ENCODE results near the gene EN1.

The EN1 gene

DNA sequence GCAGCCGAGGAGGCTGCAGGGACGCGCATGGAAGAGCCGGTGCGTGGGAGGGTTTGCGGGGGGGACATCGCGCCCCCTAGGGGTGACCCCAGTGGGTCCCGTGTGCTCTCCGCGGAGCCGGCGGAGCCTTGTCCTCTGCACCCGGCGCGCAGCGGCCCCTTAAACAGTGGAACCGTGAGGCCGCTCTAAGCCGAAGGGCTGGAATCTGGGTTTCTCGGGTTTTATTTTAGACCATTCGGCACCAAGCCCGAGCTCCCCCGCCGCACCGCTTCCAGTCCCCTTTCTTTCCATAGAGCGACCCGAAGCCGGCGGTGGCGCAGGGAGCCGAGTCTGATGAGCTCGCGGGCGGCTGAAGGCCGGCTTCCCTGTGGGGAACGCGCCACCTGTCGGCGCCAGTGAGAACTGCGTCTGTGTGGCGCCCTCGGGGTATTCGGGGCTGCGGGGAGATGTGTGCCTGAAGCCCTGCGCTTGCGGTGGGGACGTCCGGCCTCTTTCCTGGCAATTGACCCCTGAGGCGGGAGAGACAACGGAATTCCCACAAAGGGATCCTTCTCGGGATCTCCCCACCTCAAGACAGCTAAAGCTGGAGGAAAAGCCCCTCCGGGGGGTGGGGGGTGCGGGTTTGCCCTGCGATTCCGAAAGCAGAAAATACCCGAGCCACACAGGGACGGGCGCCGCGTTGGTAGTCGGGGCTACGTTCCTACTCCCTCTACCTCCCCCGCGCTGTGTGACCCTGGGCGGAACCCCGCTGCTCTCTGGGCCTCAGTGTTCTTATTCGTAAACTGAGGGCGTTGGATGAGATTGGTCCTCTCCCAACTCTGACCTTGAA lies 8.2 kb upstream of the EN1 start:
- peak; percentile 84 for DNase-seq

DNA sequence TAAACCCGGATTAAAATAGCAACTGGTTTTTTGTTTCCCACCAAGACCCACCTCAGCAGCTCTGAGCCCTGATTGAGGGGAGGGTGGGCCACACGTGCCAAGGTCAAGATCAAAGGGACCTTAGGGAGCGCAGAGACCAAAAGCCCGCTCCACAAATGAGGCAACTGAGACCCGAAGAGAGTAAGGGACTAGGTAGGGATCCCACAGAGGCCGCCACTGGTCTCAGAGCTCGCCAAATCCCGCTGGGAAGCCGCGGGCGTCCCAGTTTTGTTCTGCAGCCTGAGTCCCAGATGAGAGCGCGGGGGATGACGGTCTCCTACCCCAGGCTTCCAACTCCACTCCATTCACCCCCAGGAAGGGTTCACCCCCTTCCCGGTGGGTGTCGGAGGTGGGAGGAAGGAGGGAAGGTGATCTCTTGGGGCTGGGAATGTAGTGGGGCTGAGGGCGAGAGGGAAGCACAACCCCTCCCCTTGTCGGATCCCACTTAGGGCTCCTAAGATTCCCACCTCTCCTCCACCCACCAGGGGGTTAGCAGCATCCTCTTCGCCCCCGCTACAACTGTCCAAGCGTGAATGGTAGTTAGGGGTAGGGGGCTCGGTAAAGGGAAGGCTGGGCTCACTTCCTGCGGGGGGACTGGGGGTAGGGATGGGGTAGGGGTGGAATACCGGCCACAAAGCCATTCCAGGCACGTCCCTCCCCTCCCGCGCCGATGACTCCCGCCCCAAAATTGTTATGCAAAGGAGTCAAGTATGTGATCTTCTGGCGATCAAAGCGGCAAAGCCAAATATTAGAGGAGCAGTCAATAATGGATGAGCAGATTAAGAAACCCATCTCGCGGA lies 7.3 kb upstream of the EN1 start:
- no peak for DNase-seq

DNA sequence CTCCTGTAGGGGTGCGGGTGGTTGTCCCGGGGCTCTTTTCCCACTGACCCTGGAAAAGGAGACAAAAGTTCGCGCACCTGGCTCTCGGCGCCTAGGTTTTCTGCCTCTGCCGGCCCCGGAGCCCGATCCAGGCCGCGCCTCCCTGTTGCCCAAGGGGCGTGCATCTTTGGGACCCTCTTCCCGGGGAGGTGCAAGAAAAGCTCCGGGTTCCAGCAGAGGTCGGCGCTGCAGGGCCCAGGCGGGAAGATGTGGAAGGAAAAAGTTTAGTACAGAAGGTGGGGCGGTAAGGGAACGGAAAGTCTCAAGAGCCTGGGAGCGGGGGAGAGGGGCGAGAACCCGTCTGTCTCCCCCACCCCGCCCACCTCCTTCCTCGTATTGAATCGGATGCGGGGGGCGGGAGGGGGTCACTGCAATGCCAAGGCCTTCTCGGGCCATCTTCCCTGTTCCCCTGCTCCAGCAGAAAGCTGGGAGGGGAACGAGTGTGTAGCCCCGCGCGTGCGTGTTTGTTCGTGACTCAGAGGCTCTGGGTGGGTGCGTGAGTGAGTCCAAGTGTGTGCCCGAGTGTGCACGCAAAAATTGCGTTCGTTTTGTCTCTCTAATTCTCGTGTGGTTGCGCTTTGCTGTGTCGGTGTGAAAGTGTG lies 6.3 kb upstream of the EN1 start:
- DNase-seq: no peak

DNA sequence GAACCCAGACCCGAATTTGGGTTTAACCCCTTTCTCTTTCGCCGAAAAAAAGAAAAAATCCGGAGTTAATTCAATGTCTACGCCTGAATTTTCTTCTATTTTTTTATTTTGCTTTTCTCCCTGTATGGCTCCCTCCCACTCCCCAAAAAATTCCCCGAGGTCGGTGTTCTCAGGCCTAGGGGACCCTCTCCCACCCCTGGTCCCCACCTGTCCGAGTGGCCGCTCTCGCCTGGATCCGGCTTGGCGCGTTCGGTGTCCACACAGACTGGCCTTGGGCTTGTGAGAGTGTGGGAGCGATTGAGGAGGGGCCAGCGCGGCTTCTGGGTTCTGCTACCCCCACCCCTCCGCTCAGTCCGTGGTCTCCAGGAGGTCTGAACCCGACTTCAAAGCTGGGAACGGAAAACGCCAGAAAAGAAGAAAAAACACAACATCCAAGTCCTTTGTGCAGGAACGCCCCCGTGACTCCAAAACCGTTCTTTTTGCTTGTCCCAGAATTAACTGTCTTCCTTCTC lies 5.7 kb upstream of the EN1 start:
- no peak for DNase-seq

DNA sequence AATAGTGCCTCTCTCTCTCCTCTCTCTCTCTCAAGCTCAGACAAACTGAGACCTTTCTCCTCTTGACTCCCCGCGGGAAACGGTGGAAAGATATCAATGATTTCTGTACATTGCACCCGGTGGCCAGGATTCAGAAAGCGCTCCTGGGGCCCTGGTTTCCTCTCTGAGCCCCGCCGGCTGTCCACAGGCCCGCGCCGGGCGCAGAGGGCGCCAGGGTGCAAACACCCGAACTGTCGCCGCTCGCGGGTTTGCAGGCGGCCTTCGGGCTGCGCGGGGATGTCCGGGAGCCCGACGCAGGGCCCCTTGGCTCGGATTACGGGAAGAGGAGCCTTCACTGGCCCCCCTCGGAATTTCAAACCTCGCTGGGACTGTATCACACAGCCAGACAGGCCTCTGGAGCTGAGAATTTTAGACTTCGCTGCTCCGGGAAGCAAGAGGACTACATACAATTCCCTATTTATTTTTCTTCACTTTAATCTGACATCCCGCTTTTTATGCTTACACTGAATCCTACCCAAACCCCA lies 5.2 kb upstream of the EN1 start:
- no peak for DNase-seq

DNA sequence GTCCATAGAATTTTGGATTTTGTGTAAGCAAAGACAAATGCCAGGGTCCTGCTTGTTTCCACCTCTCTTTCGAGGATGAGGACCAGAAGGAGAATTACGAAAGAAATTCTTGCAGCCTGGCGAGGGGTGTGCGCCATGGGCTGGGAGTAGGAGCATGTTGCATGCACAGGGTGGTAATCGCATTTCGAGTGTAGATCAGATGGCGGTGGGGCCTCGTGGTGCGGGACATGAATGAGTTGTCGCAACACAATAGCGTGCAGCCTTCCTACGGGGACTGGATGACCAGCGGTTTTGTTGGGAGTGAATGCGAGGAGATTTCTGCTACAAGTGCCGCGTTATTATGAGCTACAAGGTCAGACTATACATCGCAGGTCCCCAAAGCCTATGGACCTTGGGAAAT lies 4.2 kb upstream of the EN1 start:
- no peak for DNase-seq

DNA sequence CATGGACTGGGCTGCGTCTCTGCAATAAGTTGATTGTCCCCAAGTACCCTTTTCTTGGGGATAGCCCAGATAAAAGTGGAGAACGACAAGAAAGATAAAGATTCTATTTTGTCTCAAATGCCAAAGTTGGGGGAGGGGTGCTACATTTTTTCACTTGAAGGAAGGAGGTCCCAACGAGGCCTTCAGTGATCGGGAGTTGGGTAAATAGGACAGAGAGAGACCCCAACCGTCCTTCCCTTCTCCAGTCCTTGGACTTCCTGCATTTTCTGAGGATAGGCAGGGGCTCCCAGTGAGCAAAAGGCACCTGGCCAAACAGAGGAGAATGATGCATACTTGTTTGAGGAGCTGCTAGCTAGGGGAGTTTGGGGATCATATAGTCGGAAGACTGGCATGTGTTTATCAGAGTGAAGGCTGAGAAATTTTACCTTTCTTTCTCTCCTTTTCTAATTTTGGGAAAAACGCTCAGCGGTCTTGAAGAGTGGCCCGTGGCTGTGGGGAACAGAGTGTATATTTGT lies 3.5 kb upstream of the EN1 start:
- DNase-seq: no peak

DNA sequence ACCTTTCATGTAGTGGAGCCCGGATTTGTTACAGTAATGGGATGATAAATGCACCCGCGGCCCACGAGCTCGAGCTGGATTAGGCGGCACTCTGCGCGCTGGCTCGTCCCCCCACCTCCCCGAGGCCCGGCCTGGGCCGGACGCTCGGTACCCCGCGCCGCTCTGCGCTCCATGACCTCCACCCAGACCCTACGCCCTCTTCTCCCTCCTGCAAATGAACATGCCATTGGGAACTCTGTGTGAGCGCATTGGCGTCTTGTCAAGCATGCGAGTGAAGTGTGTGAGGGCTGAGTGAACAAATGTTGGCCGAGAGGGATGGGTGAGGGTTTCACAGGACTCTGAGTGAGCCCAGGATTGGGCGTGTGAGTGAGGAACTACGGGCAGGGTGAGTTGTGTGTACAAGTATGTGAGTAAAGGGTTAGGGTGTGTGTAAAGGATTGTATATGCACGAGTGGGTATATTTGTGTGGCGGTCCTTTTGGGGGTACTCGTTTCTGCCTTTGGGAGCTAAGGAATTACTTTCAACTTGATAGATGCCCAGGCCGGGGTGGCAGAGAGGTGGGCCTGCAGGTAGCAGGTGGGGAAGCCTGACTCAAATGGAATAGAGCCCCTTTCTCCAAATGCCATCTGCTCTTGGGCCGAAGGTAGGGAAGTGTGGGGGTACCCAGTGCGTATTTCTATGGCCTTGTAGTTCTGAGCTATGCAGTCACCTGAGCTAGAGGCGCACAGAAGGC lies 2.9 kb upstream of the EN1 start:
- no peak for DNase-seq

DNA sequence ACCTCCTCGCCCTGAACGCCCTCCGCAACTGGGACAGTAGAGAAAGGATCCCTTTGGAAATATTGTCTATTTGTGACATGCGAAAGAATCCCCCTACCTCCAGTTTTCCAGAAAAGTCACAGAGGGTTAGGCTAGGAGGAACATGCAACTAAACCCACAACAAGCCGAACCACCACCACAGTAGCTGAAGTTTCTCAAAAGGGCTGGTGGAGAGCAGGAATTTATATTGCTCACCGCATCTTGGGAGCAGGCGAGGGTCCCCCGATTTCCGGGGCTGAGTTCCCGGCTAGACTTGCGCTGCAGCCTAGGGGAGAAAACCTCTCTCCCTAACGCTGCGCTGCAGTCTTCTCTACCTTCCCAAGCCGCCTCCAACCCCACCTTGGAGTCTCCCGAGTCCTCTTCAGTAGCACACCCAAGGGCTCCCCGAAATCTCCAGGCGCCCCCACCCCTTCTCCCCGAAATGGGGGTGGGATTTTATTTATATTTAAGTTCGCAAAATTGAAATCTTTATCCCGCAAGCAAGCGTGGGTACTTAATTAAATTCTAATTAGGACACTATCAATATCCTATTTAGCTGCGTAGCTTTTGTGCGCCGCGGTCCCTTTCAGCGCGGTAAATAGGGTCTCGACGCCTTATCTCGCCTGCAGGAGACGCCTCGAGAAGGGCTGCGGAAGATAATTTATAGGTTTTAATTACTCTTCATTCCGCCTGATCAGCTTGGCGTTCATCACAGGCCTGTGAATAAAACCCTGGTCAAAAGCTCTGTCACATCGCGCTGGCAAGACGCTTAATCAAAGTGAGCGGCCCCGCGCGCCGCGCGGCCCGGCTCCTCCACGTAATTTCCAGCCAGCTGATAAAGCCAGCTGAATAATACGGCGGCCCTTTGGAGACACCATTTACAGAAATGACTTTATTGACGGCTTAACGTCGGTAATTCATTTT lies 2.0 kb upstream of the EN1 start:
- DNase-seq: peak; percentile 2

DNA sequence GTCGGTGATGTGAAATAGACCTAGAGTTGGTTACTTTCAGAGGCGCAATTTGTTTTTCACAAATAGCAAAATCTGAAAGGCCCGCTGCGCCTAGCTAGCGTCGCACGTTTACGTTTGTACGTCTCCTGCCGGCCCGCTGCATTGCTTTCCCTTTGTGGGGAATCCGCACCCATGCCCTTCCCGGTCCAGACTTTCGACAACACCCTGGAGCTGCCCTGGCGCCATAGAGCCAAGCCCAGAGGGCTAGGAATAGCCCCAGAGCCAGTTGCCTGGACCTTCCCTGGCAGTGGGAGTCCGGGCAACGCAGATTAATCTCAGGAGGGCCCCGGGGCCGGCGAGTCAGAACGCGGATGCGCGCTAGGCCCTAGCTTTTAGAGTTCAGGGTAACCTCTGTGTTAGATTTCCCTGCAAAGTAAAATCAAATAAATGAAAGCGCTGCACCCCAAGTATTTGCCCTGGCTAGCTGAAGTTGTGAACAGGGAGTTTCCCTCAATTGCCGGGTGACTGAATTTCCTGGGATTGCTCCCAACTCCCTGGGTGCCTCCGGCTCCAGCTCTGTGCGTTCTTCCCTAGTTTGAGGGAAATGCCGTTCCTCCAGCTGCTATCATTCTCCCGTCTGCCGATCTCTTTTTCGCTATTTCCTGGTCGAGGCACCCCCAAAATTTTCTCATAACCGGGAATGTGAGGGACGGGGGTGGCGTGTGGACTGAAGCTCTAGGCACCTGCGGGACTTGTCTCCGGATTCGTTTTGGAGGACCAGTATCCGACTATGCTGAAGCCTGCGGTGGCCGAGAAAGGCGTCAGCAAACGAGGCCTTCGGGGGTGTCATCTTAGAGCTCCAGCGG lies 1.2 kb upstream of the EN1 start:
- no peak for DNase-seq

DNA sequence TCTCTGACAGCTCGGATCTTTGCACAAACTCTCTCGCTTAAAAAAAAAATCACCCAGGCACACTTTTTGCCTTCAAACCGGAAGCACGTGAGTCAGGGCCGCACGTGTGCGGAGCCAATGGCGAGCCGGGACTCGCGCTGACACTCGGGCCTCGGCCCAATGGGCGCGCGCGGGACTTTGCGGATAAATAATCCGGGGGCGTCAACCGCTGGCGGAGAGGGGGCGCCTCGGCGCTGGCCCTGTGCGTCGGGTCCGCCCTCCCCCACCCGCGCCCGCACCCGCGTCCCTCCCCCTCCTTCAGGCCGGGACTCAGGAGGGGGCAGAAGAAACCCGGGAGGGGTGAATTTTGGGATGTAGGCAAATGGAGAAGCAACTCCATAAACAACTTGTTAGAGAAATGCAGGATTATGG lies 319 bp upstream of the EN1 start:
- DNase-seq: no peak

DNA sequence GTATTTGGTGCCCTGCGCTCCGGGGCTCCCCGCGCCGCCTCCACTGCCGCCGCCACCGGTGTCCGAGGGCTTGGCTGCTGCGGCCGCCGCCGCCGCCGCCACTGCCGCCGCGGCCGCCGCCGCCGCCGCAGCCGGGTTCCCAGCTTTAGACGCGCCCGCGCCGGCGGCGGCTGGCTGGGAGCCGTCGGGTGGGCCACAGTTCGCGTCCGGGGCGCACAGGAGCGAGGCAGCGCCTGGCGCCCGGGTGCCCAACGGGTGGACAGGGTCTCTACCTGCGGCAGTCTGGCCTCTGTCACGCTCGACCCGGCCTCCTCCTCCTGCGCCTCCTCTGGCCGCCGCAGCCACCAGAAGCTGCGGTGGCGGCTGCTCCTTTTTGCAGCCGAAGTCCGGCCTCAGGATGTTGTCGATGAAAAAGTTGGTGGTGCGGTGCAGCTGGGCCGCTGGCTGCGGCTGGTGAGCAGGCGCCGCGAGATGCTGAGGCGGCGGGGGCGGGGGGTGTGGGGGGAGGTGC lies 951 bp downstream of the EN1 start:
- no peak for DNase-seq

DNA sequence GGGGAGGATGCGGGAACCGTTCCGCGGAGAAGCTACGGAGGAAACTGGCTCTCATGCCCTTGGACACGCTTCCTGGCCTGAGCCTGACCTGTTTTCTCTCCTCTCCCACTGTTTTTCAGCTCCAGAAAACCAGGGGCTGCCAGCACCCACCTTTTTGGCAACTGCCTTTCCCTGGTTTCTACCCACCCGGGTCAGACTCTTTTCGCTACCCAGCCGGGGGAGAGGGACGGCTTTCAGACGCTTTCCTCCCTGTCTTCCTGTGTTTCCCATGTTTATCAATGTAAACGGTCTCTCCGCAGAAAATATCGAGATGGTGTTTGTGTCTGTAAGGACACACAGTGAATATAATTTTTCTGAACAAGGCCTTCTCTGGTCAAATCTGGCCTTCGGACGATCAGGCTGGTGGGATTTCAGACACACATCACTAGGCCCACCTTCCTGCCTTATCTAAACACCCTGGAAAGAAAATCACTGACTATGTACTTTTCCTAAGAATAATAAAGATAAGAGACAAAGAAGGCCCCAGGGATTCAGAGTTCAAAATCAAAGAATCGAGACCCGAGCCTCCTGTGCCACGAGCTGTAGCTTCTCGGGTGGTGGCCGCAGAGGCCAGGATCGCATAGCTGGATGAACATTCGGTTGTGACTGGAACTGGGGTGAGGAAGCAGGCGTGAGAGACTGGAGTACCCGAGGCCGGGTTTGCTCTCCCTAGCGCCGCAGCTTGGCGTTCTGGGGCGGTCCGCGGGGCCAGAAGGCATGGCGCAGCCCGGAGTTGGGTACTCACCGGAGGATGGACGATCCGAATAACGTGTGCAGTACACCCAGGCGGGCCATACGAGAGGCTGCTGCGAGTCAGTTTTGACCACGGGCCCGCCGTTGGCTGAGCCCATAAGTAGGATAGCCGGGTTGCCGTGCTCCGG lies 1.7 kb downstream of the EN1 start:
- no peak for DNase-seq

DNA sequence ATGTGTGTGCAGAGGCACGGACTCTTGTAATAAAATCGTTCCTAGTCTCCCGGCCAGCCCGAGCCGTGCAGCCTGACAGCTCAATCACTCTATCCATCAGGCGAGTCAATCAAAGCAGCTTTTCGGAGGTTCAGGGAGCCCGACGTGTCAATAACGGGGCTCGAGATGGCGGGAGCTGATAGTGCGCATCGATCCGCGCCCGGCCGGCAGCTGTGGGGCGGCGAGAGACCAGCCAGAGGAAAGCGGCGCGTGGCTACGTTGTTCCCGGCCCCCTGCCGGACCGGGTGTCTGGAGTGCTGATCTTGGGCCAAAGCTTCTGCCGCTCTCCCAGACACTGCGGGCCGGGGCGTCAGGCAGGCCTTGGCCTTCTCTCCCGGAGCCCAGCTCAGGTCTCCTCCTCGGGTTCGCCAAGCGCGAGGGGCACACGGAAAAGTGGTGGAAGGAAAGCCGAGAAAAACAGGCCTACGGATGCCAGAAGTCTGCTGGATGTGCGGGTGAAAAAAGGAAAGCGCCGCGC lies 2.4 kb downstream of the EN1 start:
- no peak for DNase-seq

DNA sequence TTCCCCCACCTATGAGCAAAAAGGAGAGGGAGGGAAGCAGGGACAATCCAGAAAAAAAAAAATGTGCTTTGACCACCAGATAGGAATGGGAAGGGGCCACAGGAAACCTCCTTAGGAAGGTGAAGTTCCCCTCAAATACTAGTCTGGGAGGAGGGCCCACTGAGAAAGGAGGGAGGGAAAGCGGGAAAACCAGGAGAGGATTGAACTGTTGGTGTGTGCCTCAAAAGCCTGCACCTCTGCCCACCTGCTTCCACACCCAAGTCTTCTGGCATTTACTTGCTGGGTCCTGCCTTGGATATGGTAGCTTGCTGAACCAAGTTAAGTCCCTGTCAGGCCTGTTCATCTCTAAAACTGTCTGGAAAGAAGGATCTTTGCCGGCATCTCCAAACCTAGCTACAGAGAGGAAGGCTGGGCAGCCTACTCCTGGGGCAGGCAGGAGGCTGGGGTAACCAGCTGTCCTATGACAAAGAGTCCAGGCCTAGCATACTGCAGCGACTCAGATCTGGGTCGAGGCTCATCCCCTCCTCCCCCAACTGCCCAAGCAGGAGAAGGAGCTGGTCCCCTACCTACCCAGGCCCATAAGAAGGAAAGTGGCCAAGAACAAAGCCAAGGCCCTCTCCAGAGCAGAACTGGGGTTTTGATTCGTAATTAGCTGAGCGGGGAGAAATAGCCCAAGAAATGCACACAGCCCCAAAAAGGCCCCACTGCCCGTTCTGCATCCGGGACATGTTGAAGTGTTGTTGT lies 3.0 kb downstream of the EN1 start:
- DNase-seq: no peak

DNA sequence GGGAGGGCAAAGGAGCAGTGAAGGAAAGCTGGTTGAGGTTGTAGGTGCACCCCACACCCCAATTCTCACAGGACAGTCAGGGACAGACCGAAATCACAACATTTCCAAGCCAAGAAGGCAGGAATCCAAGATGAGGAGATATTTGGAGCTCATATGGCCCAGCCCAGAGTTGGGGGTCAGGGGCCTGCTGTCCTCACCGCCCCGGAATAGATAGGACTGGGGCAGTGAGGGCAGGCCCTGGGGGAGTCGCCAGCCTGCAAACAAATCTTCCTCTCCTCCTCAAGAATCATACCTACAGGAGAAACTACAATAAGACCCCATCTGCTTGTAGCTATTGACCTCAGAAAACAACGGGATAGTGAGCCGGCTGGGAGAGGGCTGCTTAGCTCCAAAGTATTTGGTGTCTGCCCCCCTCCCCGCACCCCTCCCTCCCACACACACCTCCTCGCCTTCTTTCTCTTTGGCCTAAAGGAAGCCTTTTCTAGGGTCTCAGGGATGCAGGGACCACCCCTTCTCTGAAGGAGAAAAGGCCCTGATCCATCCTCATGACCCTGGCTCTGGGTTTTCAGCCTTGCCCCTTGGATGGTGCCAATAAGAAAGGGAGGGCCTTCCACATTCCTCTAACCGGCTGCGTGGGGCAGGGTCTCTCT lies 3.8 kb downstream of the EN1 start:
- no peak for DNase-seq

Measured in stimulated activated CD4-positive, alpha-beta T cell treated with anti-CD3 and anti-CD28 coated beads, Interleukin-4, amount 100 ng/mL, for 24 hours (primary cell).